ENCODE results near the gene DEK.
A peak's percentile ranks its signal among the peaks of the same experiment; 100 is the strongest.
"Not testable (repeated sequence)": the region's sequence is repeated elsewhere in the genome, so short reads cannot be mapped to it uniquely, and the experiment has no call there.

The DEK gene, protein sequence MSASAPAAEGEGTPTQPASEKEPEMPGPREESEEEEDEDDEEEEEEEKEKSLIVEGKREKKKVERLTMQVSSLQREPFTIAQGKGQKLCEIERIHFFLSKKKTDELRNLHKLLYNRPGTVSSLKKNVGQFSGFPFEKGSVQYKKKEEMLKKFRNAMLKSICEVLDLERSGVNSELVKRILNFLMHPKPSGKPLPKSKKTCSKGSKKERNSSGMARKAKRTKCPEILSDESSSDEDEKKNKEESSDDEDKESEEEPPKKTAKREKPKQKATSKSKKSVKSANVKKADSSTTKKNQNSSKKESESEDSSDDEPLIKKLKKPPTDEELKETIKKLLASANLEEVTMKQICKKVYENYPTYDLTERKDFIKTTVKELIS

DNA sequence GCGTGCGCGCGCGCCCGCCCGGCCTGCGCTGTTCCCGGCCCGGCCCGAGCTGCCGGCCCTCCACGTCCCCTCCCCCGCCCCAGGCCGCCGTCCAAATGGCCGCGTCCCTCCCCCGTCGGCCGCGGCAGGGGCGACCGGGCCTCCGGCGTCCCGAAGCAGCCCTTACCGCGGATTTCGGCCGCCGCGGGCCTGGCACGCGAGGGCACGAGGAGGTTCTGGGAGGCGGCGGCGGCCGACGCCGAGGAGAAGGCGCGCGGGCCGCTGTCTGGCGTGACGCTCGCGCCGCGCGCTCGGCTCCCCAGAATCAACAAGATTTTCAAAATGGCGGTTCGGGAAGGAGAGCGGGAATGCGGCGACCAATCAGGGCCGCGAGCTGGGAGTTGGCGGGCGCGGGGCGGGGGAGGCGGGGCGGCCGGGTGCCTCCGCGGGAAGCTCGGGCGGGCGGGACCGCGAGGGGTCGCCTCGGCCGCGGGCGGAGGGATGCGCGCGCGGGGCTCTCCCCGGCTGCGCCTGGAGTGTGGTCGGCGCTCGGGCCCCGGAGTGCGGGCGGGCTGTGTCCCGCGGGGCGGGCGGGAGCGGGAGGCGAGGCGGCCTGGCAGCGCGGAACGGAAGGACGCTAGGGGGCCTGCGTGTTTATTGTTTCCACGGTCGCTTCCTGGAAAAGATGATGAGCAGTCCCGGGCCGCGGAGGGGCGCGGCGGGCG is at the start of gene DEK:
Gene DEK (minus strand): TSS at position 312 of the 704 bp plus-strand sequence. CDS start 543 bp downstream, outside the sequence.
- peak; percentile 81 for DNase-seq

DNA sequence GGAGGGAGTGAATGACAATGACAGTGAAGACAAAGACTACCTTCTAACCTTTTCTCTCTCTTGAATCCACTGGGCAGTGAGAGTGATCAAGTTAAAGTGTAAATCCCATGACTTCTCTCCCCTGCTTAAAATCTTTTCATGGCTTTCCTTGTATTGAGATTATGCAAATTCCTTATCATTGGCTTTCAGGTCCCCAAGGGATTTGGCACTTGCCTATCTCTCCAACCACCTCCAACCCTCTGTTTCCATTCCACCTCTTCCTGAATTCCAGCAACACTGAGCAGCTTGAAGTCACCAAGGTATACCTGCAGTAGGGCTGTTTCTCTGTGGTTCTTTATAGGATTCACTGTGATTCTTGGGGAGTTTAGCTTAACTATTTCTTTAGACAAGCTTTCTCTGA is 48.0 kb upstream of the DEK start:
- DNase-seq, result no peak

DNA sequence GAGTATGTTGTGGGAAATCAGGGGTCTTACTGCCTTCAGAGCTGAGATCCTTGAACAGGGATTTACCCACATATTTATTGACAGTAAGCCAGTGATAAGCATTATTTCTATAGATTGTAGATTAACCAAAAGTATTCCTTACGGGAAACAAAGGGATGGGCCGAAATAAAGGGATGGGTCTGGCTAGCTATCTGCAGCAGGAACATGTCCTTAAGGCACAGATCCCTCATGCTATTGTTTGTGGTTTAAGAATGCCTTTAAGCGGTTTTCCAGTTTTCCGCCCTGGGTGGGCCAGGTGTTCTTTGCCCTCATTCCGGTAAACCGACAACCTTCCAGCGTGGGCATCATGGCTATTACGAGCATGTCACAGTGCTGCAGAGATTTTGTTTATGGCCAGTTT is 45.7 kb upstream of the DEK start:
- not testable (repeated sequence) for DNase-seq

DNA sequence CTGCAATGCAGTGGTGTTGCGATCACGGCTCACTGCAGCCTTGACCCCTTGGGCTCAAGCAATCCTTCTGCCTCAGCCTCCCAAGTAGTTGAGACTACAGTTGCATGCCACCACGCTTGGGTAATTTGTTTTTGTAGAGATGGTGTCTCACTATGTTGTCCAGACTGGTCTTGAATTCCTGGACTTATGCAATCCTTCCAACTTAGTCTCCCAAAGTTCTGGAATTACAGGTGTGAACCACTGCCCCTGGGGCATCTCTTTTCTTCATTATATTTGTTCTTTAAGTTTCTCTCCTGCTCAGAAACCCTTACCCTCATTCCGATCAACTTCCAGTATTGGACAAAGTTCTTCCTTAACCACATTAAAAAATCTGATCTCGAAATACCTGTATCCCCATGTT is 44.7 kb upstream of the DEK start:
- no peak for DNase-seq

DNA sequence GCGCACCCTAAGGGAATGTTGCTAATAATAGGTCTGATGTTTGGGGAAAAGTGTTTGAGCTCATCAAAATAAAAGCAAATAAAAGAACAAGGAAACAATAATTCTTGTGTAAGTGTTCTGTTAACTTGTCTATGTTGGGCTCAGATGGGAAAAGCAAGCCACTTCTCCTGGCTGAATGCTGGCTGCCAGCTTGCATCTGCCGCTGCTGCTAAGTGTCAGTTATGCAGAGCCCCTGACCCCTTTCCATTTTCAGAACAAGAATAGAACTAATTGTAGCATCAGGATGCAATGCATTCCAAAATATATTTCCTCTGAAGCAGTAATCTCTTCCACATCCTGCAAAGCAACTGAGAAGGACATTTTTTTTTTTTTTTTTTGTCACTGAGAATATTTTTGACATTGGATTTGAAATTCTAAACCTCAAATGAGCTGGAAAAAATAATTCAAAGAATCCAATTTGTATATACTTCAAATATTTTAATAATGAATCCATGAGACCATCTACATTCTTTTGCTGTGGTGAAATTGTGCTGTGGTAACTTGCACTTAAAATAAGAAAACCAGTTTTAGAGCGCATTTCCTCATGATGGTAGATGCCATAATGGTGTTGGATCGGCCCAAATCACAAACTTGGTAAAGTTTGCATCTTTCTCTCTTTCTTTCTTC is 43.9 kb upstream of the DEK start:
- DNase-seq, result no peak

DNA sequence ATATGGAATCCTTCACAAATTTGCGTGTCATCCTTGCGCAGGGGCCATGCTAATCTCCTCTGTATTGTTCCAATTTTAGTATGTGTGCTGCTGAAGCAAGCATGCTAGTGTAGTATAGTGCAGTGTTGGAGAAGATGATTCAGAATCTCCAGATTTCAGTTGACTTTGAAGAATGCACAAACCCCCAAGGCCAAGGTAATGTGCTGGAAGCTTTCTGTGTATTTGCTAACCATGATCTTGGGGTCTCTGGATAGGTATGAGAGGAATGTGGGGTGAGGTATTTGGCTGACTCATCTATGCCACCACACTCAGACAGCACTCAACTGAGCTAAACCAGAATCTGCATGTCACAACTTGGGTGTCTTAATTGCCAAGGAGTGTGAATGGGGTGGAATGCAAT is 42.6 kb upstream of the DEK start:
- no peak for DNase-seq

DNA sequence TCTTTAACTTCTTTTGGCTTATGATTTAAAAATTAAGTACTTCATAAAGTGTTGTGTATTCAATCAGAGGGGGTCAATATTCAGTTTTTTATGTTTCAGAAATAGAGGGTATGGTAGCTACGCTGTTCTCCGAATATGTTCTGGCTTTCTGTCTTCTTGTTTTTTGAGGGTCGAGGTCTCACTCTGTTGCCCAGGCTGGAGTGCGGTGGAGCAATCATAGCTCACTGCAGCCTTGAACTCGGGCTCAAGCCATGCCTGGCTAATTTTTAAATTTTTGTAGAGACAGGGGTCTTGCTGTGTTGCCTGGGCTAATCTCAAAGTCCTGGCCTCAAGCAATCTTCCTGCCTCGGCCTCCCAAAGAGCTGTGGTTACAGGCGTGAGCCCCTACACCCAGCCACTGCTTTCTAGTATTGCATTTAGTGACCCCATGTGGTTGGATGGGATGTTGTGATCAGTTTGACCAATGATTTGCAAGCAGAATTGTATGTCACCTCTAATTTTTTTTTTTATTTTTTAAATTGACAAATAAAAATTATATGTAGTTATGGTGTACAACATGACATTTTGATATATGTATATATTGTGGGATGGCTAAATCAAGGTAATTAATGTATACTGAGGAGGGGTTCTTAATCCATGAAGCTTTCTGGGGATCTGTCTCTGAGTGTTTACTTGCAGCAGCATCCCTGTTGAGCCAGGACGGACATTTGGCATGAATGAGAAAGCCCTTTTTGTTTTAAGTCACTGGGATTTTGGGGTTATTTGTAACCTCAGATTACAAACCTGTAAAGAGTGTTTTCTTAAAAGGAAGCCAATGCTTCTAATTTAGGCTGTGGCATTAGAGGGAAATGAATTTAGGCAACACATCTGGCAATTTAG is 38.5 kb upstream of the DEK start:
- DNase-seq, result no peak

DNA sequence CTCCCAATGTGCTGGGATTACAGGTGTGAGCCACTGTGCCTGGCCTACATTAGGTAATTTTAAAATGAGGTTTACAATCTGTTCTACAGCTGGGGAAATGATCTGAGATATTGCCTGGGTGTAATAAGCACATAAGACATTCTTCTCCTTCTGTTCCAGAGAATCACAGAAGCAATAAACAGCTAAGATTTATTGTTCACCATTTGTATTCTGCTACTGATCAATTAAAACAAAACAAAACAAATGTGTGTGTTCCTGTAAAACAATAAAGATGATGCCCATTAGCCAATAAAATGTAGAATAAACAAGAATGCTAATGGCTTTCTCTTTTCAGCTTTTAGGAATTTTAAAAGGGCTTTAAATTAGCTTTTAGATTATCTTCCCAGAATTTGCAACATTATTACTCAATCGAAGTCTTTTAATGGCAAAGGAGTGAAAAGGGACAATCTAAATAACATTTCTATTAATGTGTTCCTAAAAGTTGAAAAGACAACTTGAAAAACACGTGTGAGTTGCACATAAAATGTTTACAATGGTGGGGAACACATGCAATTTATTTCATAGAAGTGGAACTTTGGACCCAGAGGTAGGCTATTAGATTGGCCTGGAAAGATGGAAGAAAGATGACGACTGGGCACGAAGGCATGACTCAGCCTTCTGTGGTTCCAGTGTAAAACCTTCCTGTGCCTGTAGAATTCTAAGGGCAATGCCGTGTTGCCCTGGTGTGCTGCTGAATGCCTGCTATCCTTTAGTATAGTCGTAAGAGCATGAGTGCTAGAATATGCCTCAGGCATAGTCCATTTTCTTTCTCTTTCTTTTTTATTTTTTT is 29.0 kb upstream of the DEK start:
- no peak for DNase-seq

DNA sequence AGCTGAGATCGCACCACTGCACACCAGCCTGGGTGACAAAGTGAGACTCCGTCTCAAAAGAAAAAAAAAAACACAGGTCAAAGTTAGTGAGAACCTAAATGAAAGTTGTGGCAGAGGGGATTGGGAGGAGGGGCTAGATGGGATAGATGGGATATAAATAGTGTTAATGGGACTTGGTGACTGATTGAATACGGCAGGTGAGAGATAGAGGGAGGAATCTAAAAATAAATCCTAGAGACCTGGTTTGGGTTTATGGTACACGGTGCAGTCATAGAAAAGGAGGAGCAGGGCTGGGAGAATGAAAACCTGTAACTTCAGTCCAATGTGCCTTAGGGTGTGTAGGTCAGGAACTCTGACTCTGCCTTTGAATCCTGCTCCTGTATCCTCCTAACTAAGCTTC is 25.0 kb upstream of the DEK start:
- DNase-seq, result no peak

DNA sequence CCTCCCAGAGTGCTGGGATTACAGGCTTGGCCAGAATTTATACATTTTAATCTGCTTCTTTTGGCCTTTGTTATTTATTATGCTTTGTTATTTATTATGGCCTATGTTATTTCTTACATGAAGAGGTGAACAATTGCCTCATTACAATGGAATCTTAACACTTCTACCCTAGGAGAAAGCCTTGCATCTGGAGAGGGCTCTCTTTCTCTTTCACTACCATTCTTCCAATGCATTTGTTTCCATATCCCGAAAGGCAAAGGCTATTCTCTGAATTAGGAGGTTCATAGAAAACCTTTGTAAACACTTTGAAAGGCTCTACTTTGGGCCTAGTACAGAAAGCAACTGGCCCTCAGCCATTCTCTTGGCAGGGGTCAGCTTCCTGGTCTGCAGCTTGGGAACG is 19.9 kb upstream of the DEK start:
- DNase-seq, result no peak

DNA sequence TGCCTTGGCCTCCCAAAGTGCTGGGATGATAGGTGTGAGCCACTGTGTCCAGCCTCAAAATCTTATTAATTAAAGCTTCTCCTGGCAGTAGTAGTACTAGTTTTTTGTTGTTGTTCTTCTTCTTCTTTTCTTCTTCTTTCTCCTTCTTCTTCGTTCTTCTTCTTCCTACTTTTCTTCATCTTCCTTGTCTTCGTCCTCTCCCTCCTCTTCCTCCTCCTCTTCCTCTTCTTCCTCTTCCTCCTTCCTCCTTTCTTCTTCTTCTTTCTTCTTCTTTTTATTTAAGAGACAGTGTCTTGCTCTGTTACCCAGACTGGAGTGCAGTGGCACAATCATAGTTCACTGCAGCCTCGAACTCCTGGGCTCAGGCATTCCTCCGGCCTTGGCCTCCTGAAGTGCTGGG is 17.2 kb upstream of the DEK start:
- DNase-seq, result no peak

DNA sequence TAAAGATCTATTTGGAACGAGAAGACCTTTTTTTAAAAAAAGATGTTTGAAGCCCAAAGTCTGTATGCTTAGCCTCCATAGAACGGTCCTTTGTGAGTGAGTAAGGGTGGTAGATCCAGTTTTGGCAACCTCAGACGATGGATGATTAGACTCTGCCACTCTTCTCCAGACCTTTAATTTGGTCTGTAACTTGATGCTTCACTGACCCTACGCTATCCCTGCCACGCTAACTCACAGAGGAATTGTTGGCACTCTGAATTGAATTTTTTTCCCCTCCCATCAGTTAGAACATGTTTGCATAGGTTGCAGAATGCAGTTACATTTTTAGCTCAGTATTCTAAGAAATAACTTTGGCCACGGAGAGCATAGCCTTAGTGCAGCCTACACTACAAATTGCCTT is 15.8 kb upstream of the DEK start:
- no peak for DNase-seq

DNA sequence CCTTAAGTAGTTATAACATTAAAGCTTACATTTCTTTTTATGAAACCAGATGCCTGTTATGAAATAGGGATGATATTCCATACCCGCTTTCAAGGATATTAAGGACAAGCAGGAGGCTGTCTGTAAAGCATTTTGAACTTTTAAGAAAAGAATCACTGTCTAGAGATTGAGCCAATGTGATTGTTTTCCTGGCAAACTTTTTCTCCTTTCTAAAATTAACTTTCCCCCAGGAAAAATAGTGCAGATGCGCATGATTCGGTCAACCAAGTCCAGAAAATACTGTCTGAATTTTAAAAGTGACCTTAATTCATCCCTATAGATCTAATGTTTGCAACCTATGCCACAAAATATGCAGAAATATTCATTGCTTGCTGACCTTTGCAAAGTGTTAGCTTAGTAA is 15.1 kb upstream of the DEK start:
- no peak for DNase-seq

DNA sequence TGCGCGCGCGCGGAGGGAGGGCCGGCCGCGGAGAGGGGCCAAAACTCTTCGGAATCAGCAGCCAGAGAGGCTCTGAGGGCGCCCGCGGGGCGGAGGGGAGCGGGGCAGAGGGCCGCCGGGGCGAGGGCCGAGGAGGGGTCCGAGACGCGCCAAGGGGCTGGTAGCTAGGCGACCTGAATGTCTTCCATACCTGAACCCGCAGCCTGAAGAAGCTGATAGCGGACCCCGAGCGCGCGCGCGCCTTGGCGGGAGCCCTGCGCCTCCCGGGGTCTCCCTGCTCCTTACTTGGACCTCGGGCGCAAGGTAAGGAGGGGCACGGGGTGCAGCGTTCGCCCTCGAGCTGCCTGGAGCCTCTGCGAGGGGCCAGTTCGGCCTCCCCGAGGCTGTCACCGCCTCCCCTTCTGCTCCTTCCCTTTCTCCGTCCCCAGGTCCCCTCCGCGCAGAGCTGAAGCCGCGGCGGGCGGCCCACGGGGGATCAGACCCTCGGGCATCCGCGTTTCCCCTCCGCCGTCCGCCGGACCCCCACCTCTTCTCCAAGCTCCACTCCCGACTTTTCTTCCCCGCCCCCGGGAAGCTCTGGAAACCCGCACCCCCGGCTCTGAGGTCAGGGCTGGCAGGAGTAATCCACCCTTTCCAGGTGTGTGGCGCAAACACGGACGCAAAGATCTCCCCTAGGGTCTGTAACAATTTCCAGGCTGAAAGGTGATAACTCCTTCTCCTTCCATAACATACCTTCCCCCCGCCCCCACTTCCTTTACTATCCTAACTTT is 13.1 kb upstream of the DEK start:
- no peak for DNase-seq

DNA sequence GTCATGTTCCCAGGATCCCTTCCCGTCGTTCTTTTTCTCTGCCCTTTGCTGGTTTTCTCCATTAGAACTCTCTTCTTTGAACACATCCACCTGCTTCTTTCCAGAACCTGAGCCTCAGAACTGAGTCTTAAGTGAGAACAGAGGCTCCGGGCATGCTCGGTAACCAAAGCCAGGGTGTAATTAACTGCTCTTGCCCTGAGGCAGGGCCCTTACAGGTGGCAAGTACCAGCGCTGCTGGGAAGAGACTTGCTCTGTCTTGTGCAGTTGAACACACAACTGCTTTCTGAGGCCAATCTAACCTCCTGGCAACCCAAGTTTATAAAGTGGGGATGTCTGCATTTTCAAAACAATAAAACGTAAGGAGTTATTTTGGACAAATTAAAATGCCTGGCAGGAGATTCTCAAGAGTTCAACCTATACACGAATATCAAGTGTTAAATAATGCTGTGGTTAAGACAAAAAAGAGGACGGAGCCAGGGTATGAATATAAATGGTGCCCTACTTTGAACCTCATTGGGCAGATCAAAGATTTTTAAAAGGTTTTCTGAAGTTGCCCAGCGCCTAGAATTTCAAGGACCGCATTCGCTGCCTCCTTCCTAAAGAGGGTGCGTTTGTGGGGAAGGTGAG is 12.4 kb upstream of the DEK start:
- no peak for DNase-seq

DNA sequence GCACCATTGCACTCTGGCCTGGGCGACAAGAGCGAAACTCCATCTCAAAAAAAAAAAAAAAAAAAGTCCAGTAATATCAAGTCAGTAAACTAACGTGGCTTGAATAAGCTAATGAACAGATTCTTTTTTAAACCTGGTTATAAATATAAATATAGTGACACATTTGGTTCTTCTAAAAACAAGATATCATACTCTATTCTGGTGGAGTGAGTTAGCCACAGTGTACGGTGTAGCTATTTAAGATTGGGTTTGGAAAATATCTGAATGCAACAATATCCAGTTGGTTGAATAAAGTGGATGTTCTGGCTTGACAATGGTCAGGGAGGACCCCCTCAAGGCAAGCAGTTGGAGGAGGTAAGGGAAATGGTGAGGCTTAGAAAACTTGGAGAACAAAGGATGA is 5.9 kb upstream of the DEK start:
- DNase-seq, result no peak

DNA sequence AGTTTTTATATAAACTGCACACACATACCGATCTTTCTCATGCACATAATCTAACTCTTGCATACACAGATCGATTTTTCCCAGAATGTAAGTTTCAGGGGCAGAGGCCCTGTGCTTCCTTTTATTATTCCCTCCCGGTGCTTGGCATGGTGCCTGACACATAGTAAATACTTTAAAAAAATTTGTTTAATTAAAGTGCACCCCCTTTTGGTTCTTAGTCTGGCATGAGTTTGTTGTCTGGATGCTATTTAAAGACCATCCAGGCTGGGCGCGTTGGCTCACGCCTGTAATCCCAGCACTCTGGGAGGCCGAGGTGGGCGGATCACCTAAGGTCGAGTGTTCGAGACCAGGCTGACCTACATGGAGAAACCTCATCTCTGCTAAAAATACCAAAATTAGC is 5.4 kb upstream of the DEK start:
- DNase-seq, result no peak

DNA sequence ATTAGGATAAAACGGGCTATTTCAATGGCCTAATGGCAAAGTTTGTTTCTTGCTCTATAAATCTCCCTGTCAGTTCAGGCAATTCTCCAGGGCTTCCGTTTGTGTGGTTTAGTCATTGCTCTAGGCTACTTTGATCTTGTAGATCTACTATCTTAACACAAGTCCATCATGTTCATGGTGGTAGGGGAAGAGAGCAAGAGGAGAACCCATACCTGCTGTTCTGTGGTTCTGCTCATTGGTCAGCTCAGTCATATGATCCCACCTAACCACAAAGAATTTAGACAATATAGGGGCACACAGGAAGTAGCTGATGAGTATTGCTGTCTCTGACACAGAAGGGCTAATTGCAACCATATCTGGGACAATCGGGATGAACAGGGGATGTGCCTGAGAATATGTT is 4.9 kb upstream of the DEK start:
- no peak for DNase-seq

DNA sequence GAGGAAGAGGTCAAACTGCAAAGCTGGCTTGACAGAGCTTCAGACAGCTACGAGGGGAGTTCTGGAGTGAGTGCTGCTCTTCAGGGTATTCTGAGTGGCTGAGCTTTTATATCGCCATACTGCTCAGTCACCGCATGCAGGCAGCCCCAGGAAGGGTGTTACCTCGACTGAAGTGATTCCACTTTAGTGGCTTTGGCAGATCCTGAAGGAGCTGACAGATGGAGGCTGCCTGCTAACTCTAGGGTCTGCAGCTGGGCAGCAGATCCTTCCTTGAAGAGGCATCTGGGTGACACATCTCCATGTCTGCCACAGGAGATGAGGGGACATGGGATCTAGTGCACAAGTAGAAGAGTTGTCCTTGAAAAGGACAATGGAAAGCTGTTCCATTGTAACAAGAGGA is 3.7 kb upstream of the DEK start:
- no peak for DNase-seq

DNA sequence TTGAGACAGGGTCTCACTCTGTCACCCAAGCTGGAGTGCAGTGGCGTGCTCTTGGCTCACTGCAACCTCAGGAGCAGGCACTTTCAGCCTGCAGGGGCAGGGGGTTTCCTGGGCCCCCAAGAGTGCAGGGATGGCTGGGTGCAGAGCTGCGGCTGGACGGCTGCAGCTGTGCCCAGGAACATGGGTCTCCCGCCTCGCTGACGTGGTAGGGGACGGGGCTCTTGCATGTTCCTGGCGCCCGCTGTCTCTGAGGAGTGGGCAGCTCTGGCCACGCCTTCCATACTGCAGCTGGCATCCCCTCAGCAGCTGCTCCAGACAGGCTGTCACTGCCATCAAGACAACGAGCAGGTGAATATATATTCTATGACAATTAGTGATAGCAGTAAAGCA is 2.2 kb upstream of the DEK start:
- no peak for DNase-seq
